Stimulated activated naive CD8-positive, alpha-beta T cell treated with anti-CD3 and anti-CD28 coated beads, Interleukin-15, Interleukin-2, amounts not matched to agents 100 ng/mL and 50 ng/mL, for 24 hours (primary cell): ENCODE measurements around the gene ASH1L.

Source experiments
- H3K27ac Mint-ChIP-seq: one replicate; pipeline ENCODE4 v1.8.0; 2021; ENCODE audit warnings: mild to moderate bottlenecking, mixed read lengths
- H3K27me3 Mint-ChIP-seq: one replicate; pipeline ENCODE4 v1.8.0; 2021; ENCODE audit warnings: mixed read lengths
- H3K36me3 Mint-ChIP-seq: one replicate; pipeline ENCODE4 v1.8.0; 2021; ENCODE audit warnings: low read depth, mixed read lengths
- H3K4me1 Mint-ChIP-seq: one replicate; pipeline ENCODE4 v1.8.0; 2021; ENCODE audit warnings: low read depth, mixed read lengths
- H3K4me3 Mint-ChIP-seq: one replicate; pipeline ENCODE4 v1.8.0; 2021; ENCODE audit warnings: mild to moderate bottlenecking, mixed read lengths
- H3K9me3 Mint-ChIP-seq: one replicate; pipeline ENCODE4 v1.8.0; 2021; ENCODE audit warnings: mixed read lengths

The ASH1L gene

DNA sequence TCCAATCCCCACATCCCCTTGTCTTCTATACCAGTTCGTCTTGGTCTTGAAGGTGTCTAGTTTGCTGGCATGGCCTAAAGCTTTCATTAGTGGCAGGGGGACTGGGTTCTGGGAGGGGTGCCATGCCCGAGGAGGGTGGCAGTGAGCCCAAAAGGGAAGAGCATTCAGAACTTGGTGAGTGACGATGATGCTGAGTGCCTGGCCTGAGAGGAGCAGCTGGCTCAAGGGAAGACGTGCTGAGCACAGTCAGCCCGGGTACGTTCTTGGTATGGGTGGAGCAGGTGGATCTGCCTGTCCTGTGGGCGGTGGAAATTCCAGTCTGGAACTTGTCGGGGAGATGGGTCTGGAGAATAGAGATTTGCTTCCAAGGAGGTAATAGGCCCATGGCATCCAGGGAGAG lies 249.3 kb downstream of the ASH1L start:
- no peaks in the 10 kb centered on the region for H3K9me3 Mint-ChIP-seq
- H3K4me1 Mint-ChIP-seq: peaks cover 26% of the 10 kb centered on the region
- H3K4me3 Mint-ChIP-seq: no peak overlapping the region
- H3K27ac Mint-ChIP-seq: no peak overlapping the region
- peaks cover 64% of the 10 kb centered on the region for H3K36me3 Mint-ChIP-seq
- no peaks in the 10 kb centered on the region for H3K27me3 Mint-ChIP-seq

DNA sequence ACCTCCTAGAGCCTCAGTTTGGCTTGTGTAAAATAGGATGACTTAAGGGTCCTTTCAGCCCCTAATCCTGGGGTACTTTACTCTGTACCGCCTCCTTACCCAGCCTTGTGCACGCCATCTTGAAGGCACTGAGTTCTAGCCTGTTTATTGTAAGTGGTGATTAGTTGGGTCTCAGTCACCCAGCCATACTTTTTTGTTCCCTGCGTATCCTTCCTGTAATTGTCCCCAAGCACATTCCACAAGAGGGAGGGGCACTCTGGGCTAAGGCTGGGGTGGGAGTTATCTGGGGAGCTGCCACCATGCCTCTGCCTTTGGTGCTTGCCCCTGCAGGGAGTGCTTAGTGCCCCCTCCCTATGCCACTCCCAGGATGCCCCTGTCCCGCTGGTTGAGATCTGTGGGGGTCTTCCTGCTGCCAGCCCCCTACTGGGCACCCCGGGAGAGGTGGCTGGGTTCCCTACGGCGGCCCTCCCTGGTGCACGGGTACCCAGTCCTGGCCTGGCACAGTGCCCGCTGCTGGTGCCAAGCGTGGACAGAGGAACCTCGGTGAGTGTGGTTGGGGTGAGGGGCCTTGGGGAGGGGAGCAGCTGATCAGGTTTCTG lies 253.1 kb downstream of the ASH1L start:
- peaks cover 34% of the 10 kb centered on the region for H3K4me1 Mint-ChIP-seq
- no peaks in the 10 kb centered on the region for H3K27me3 Mint-ChIP-seq
- peak overlapping the region; percentile 98 for H3K27ac Mint-ChIP-seq
- peak overlapping the region; percentile 97 for H3K4me3 Mint-ChIP-seq
- no peaks in the 10 kb centered on the region for H3K9me3 Mint-ChIP-seq
- peaks cover 46% of the 10 kb centered on the region for H3K36me3 Mint-ChIP-seq

DNA sequence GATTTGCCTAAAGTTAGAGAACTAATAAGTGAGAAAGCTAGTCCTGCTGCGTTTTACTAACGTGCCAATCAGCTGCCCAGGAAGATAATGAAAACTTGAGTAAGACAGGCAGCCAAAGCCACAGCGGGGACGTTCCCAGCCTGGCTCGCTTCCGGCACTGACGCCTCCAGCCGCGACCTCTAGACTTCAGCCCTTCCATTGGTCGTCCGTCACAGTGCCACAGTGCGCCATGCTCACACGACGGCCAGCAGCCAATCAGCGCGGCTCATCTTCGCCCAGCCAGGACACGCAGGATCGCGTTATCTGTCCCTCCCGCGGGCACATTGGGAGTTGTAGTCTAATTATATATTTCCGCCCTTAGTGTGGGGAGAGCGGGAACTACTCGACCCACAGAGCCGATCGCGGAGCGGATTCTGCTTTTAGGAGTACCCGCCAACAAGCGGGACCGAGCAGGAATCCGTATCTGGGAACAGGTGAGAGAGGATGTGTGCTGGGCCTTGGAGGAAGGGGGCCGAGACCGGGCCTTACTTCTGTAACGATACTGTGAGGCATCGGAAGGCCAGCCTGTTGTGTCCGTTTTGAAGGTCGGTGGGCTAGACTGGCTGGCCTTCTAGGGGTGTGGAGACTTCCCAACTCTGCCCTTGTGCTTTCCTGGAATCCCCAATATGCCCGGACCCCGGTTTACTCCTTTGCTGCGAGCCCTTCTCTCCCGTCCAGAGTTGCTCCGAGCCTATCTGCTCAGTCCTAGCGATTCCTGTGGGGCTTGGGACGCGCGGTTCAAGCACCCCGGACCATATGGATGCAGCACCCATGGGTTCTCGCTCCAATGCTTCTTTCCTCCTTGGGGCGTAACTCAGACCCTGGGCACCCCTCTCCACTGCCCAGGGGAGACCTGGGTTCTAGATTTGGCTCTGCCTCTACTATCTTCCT lies 253.8 kb downstream of the ASH1L start, which contains the start of gene FDPS:
Gene FDPS (plus strand): TSS at position 374 of the 930 bp plus-strand sequence. CDS start 924 bp downstream, outside the sequence.
- peaks cover 34% of the 10 kb centered on the region for H3K4me1 Mint-ChIP-seq
- no peaks in the 10 kb centered on the region for H3K9me3 Mint-ChIP-seq
- peak within 1 kb of the TSS; percentile 98 for H3K27ac Mint-ChIP-seq
- peak within 1 kb of the TSS; percentile 97 for H3K4me3 Mint-ChIP-seq
- H3K27me3 Mint-ChIP-seq: no peaks in the 10 kb centered on the region
- H3K36me3 Mint-ChIP-seq: peaks cover 41% of the 10 kb centered on the region

DNA sequence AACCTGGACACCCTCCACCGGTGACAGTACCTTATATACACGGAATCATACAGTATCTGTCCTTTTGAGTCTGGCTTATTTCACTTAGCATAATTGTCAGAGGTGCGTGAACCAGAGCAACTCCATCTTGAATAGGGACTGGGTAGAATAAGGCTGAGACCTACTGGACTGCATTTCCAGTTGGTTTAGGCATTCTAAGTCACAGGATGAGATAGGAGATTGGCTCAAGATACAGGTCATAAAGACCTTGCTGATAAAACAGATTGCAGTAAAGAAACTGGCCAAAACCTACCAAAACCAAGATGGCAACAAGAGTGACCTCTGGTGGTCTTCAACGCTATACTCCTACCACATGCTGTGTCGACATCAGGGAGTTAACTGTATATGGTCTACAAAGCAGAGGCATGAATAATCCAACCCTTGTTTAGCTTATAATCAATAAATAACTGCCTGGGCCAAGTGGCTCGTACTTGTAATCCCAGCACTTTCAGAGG lies 255.3 kb downstream of the ASH1L start:
- peak overlapping the region; percentile 98 for H3K27ac Mint-ChIP-seq
- peaks cover 32% of the 10 kb centered on the region for H3K4me1 Mint-ChIP-seq
- no peaks in the 10 kb centered on the region for H3K9me3 Mint-ChIP-seq
- H3K4me3 Mint-ChIP-seq: peak overlapping the region; percentile 97
- peaks cover 29% of the 10 kb centered on the region for H3K36me3 Mint-ChIP-seq
- H3K27me3 Mint-ChIP-seq: no peaks in the 10 kb centered on the region

DNA sequence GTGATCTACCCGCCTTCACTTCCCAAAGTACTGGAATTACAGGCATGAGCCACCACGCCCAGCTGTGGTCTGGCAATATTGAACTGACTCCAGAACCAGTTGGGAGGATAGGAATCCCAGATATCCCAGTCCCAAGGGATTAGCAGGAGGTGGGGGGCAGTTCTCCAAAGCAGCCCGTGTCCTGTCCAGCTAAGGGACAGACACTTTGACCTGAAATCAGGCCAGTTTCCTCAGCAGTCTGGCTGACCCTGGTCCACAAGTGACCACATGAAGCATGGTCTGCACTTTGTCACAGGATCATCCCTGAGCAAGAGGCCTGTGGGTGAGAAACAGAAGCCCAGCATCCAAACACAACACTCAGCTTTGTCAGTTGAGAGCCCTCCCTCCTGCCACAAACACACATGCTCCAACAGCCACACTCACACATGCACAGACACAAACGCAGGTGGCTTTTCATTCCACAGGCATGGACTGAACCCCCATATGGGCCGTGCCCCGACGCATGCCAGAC lies 256.7 kb downstream of the ASH1L start:
- no peak overlapping the region for H3K27ac Mint-ChIP-seq
- H3K27me3 Mint-ChIP-seq: no peaks in the 10 kb centered on the region
- H3K4me1 Mint-ChIP-seq: peaks cover 25% of the 10 kb centered on the region
- H3K4me3 Mint-ChIP-seq: no peak overlapping the region
- H3K9me3 Mint-ChIP-seq: no peaks in the 10 kb centered on the region
- peaks cover 17% of the 10 kb centered on the region for H3K36me3 Mint-ChIP-seq

DNA sequence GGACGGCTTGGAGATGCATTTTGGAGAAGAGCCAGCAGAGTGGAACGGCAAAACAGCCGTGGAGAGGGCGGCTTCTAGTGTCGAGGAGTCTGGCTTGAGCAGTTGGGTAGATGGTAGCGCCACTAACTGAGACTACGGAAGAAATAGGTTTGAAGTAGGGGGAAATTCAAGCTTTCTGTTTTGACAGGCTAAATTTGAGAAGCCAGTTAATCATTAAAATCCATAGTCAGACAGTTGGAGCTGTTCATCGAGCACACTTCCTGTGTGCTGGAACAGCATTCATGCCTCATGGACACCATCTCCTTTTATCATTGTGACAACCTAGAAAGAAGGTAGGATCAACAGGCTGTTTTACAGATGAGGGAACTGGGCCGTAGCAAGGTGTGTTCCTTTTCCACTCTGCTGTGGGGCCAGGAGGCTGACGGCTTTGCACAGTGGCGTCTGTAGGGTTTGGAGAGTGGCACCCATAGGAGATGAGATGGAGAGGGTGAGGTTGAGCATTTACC lies 258.0 kb downstream of the ASH1L start:
- Mint-ChIP-seq H3K36me3 (peaks cover 5% of the 10 kb centered on the region), H3K27me3 (no peaks in the 10 kb centered on the region), H3K4me1 (peaks cover 13% of the 10 kb centered on the region), H3K27ac (no peak overlapping the region), H3K9me3 (no peaks in the 10 kb centered on the region), H3K4me3 (no peak overlapping the region)

DNA sequence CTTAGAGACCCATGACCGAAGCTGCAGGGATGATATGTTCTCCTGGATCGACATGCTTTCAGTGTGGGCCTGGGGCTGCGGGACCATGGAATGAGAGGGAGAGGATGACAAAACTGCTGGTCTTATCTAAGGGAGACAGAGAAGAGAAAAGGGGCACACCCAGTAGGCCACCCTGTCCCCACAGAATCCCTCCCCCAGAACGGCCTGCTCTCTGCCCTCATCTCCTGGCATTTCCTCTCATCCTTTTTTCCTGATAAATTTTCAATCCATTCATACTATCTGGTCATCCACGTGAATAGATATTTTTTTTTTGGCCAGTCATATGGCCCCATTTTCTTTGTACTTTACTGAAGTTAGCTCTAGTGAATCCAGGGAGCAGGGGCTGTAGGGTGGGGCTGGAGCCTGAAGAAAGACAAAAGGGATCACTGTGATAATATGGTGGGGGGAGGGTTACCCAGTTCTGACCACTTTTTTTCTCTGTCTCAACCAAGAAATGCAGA lies 261.2 kb downstream of the ASH1L start, which contains the start of gene PKLR:
Gene PKLR (minus strand): TSS at position 97 of the 500 bp plus-strand sequence. CDS start 43 bp downstream, at position 54.
- H3K27me3 Mint-ChIP-seq: peaks cover 15% of the 10 kb centered on the region
- H3K4me1 Mint-ChIP-seq: no peaks in the 10 kb centered on the region
- no peak within 1 kb of the TSS for H3K4me3 Mint-ChIP-seq
- no peaks in the 10 kb centered on the region for H3K36me3 Mint-ChIP-seq
- H3K27ac Mint-ChIP-seq: no peak within 1 kb of the TSS
- H3K9me3 Mint-ChIP-seq: no peaks in the 10 kb centered on the region

DNA sequence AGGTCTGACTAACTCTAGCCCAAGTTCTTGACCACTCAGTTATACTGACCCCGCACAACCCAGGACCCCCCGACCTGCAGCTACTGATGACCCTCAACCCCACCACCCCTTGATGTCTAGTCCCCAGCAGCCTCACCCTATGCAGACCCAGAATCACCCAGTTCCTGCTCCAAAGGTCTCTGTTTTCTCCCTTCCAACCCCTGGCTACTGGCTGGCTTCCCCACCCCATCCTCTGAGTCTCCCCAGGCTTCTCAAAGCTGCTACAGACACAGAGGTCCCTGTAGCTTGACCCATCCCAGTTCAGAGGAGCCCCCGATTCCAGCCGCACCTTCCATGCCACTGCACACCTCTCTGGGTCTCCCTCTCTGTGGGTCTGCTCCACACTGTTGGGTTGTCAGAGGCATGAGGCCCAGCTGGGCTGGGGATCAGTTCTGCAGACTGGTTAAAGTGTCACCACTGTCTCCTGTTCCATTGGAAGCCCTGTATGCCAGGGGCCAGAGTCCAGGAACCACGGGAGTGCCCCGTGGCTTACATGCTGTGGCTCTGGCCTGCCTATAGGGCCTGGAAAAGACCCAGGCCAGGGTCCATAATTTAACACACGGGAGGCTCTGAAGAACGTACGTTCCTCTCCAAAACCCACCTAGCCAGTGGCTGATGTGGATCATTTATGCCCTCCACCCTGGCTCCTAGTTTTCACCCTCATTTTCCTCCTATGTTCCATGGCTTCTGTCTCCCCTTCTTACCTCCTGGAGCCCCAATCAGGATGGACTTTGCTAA lies 261.9 kb downstream of the ASH1L start:
- no peak overlapping the region for H3K4me3 Mint-ChIP-seq
- peaks cover 21% of the 10 kb centered on the region for H3K27me3 Mint-ChIP-seq
- H3K9me3 Mint-ChIP-seq: no peaks in the 10 kb centered on the region
- no peaks in the 10 kb centered on the region for H3K36me3 Mint-ChIP-seq
- H3K27ac Mint-ChIP-seq: no peak overlapping the region
- H3K4me1 Mint-ChIP-seq: no peaks in the 10 kb centered on the region

DNA sequence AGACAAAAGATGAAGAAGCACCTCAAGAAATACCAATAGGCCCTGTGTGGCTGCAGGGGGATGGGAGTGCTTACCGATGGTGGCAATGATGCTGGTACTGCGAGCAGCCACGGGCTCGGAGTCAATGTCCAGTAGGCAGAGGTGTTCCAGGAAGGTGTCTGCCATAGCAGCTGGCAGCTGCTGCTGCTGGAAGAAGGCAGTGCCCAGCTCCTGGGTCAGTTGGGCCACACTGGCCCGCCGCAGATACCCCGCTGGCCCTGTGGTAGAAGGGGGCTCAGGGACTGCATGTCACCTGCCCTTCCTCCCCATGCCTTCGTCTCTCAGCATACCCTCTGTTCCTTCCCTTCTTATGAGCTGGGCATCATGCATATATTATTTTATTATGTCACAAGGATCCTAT lies 262.6 kb downstream of the ASH1L start:
- Mint-ChIP-seq H3K36me3 (no peaks in the 10 kb centered on the region), H3K9me3 (no peaks in the 10 kb centered on the region), H3K4me1 (no peaks in the 10 kb centered on the region), H3K27ac (no peak overlapping the region), H3K4me3 (no peak overlapping the region), H3K27me3 (peaks cover 26% of the 10 kb centered on the region)

DNA sequence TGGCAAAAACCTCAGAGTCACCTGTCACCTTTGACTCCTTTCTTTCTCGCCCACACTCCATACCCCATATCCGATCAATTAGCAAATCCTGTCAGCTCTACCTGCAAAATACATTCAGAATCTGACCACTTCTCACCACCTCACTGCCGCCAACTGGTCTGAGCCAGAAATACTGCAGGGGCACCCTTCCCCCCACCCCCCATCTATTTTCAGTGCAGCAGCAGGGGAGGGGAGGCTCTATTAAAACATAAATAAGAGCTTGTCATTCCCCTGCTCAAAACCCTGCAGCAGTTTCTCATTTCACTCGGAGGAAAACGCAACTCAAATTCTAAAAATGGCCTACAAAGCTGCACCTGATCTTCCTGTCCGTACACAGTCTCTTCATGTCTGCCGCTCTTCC lies 265.2 kb downstream of the ASH1L start:
- no peak overlapping the region for H3K4me3 Mint-ChIP-seq
- H3K4me1 Mint-ChIP-seq: peaks cover 3% of the 10 kb centered on the region
- H3K9me3 Mint-ChIP-seq: no peaks in the 10 kb centered on the region
- no peaks in the 10 kb centered on the region for H3K36me3 Mint-ChIP-seq
- no peak overlapping the region for H3K27ac Mint-ChIP-seq
- peaks cover 42% of the 10 kb centered on the region for H3K27me3 Mint-ChIP-seq

DNA sequence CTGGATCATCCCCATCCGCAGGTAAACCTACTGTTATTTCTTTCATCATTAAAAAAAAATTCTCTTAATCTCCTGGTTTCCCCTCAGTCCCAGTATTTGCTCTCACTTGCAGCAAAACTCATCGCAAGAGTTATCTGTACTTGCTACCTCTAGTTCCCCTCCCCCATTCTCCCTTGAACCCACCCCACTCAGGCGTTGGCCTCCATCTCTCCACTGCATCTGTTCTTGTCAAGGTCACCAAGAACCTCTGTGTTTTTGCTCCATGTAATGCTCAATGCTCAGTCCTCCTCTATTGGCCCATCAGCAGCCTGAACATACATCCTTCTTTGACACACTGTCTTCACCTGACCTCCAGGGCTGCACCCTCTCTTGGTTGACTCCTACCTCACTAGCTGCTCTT lies 265.9 kb downstream of the ASH1L start:
- no peaks in the 10 kb centered on the region for H3K9me3 Mint-ChIP-seq

DNA sequence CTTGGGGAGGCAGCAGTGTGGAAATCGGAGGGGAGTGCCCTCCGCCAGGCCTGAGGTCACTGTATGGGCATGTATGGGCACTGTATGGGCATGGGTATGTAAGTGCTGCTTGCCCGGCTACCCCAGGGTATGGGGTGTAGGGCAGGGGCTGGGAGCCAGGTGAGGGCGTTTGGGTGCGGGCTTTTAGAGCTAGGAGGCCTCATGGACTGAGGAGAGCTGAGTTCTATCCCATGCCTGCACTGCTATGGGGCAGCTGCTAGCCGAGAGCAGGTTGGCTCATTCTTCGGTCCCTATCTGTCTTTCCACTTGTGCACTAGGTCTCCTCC lies 266.7 kb downstream of the ASH1L start:
- H3K27ac Mint-ChIP-seq: no peak overlapping the region
- no peaks in the 10 kb centered on the region for H3K9me3 Mint-ChIP-seq
- H3K27me3 Mint-ChIP-seq: peaks cover 42% of the 10 kb centered on the region
- no peaks in the 10 kb centered on the region for H3K36me3 Mint-ChIP-seq
- no peak overlapping the region for H3K4me3 Mint-ChIP-seq
- peaks cover 3% of the 10 kb centered on the region for H3K4me1 Mint-ChIP-seq

More for the DNA sequence above, 265.9 kb downstream of the ASH1L start:
- H3K27me3 Mint-ChIP-seq: peaks cover 42% of the 10 kb centered on the region
- H3K4me1 Mint-ChIP-seq: peaks cover 3% of the 10 kb centered on the region
- H3K4me3 Mint-ChIP-seq: no peak overlapping the region
- H3K36me3 Mint-ChIP-seq: no peaks in the 10 kb centered on the region
- no peak overlapping the region for H3K27ac Mint-ChIP-seq

DNA sequence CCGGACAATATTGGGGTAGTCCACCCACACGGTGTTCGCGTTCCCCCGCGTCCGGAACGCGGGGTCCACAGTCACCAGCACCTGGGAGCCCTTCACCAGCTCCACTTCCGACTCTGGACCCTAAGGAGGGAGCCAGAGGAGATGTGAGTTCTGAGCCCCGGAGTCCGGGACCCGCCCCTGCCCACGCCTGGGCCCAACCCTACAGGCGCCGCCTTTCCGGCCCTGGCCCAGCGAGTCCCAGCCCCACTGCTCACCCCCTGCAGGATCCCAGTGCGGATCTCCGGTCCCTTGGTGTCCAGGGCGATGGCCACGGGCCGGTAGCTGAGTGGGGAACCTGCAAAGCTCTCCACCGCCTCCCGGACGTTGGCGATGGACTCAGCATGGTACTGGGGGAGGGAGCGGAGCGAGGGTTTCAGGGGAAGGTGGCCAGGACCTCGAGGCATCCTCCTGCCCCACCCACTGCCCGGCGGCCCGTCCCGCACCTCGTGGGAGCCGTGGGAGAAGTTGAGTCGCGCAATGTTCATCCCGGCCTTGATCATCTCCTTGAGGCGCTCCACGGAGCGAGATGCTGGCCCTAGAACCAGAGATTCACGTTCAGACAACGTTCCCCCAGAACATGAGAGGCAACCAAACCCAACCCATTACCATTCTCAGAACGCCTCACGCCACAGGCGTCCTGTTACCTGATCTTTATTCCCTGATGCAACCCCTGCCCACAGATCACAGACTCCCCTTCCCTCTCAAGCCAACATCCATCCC lies 267.2 kb downstream of the ASH1L start:
- Mint-ChIP-seq H3K27ac (no peak overlapping the region), H3K4me1 (peaks cover 3% of the 10 kb centered on the region), H3K36me3 (no peaks in the 10 kb centered on the region), H3K4me3 (no peak overlapping the region), H3K9me3 (no peaks in the 10 kb centered on the region), H3K27me3 (peaks cover 42% of the 10 kb centered on the region)
